H1 (cell line): ENCODE data around the gene TAF4. TPM values are rescaled to one million over a fixed set of nuclear protein-coding genes. Genes with fewer than 3 reads are reported as not detected.

ENCODE experiments used
- CTCF ChIA-PET: fragments of 300-600 bp; sonication (Branson Sonifier 250); formaldehyde crosslinking; loops from one replicate; lab custom pipeline; 2021; ENCODE audit not compliant: partially characterized antibody; lab: Charles Lee
- POLR2A ChIA-PET: fragments of 300-600 bp; sonication (Branson Sonifier 250); formaldehyde crosslinking; loops from one replicate; lab custom pipeline; 2021; ENCODE audit warnings: inconsistent platforms; ENCODE audit not compliant: partially characterized antibody; lab: Charles Lee
- DNase-seq, 2 experiments: peaks; one replicate each; pipeline versions ENCODE4 v3.0.0 to v3.0.0-alpha.2; 2010 to 2022; ENCODE audit warnings: low spot score in 2 of 2, low read depth in 1 of 2, mixed read lengths in 1 of 2
- FAIRE-seq: peaks from 2 replicates; lab custom pipeline; 2011; peaks lifted over from hg19 to GRCh38; lab: Jason Lieb, UNC
- H2AFZ ChIP-seq: 2 replicates; pipeline ENCODE4 v1.8.1; 2012; ENCODE audit warnings: low read length, inconsistent platforms
- H2AK5ac ChIP-seq: 2 replicates; pipeline ENCODE4 v1.6.1; 2013; ENCODE audit warnings: low read depth, low read length
- H2BK120ac ChIP-seq: replicated peaks from 2 replicates; pipeline ENCODE3; 2013; ENCODE audit warnings: low read depth, low read length, inconsistent platforms
- H2BK12ac ChIP-seq: 2 replicates; pipeline ENCODE4 v1.6.1; 2013; ENCODE audit warnings: low read depth, low read length
- H2BK15ac ChIP-seq: 2 replicates; pipeline ENCODE4 v1.6.1; 2013; ENCODE audit warnings: low read length
- H2BK20ac ChIP-seq: 2 replicates; pipeline ENCODE4 v1.6.1; 2013; ENCODE audit warnings: low read length
- H2BK5ac ChIP-seq: 2 replicates; pipeline ENCODE4 v1.6.1; 2013; ENCODE audit warnings: low read depth, low read length
- H3K14ac ChIP-seq: 2 replicates; pipeline ENCODE4 v1.6.1; 2013; ENCODE audit warnings: inconsistent platforms; ENCODE audit not compliant: insufficient read length
- H3K18ac ChIP-seq: 2 replicates; pipeline ENCODE4 v1.6.1; 2013; ENCODE audit warnings: low read length; ENCODE audit errors: extremely low read depth
- H3K23ac ChIP-seq: 2 replicates; pipeline ENCODE4 v1.6.1; 2013; ENCODE audit warnings: inconsistent platforms; ENCODE audit not compliant: insufficient read length
- H3K23me2 ChIP-seq: 2 replicates; pipeline ENCODE4 v1.6.1; 2013; ENCODE audit warnings: low read depth, low read length
- H3K27ac ChIP-seq: 2 replicates; pipeline ENCODE4 v1.6.1; 2011; ENCODE audit warnings: low read depth, low read length, inconsistent platforms
- H3K27me3 ChIP-seq, 4 experiments: replicated peaks in 1 of 4; 1 replicate in 1 of 4; 2 replicates in 3 of 4; pipeline versions ENCODE4 v1.6.1 to v1.8.1; 2011 to 2013; ENCODE audit warnings: low read length in 3 of 4, mild to moderate bottlenecking in 3 of 4, inconsistent platforms in 2 of 4, mixed read lengths in 2 of 4, moderate library complexity in 1 of 4; ENCODE audit not compliant: control insufficient read depth in 3 of 4, insufficient read depth in 3 of 4; ENCODE audit errors: extremely low read depth in 1 of 4
- H3K36me3 ChIP-seq, 4 experiments: 2 replicates each; pipeline versions ENCODE4 v1.6.1 to v1.8.1; 2011 to 2013; ENCODE audit warnings: mild to moderate bottlenecking in 4 of 4, low read length in 3 of 4, moderate library complexity in 2 of 4, control low read depth in 1 of 4, inconsistent platforms in 1 of 4; ENCODE audit not compliant: insufficient read depth in 4 of 4, control insufficient read depth in 2 of 4
- H3K4ac ChIP-seq: replicated peaks from 2 replicates; pipeline ENCODE3; 2013; ENCODE audit warnings: low read length, low read depth, mixed read lengths, inconsistent platforms; ENCODE audit not compliant: insufficient read length
- H3K4me1 ChIP-seq, 4 experiments: replicated peaks in 1 of 4; 1 replicate in 1 of 4; 2 replicates in 3 of 4; pipeline versions ENCODE4 v1.6.1 to v1.8.1; 2011 to 2013; ENCODE audit warnings: low read length in 3 of 4, inconsistent platforms in 2 of 4, mixed read lengths in 1 of 4; ENCODE audit not compliant: insufficient read depth in 4 of 4, control insufficient read depth in 3 of 4
- H3K4me2 ChIP-seq, 2 experiments: 2 replicates each; pipeline versions ENCODE4 v1.6.1 to v1.8.1; 2011 to 2013; ENCODE audit warnings: low read depth in 2 of 2, low read length in 2 of 2, control low read depth in 1 of 2, inconsistent platforms in 1 of 2, mild to moderate bottlenecking in 1 of 2; ENCODE audit not compliant: insufficient read depth in 1 of 2
- H3K4me3 ChIP-seq, 4 experiments: fragments of 200-600, 300-600 bp in 1 of 4; sonication (generic), shearing (Covaris generic), sonication (Bioruptor Twin) in 1 of 4; 2 replicates each; pipeline versions ENCODE4 v1.5.1 to v1.8.1; 2011 to 2016; ENCODE audit warnings: low read length in 4 of 4, low read depth in 3 of 4, control low read depth in 2 of 4, inconsistent platforms in 2 of 4, mild to moderate bottlenecking in 2 of 4, mixed read lengths in 1 of 4, moderate library complexity in 1 of 4; ENCODE audit not compliant: insufficient read depth in 2 of 4; ENCODE audit errors: extremely low read depth in 1 of 4
- H3K56ac ChIP-seq: replicated peaks from 2 replicates; pipeline ENCODE3; 2013; ENCODE audit warnings: low read depth, mild to moderate bottlenecking, mixed read lengths, low read length, inconsistent platforms; ENCODE audit not compliant: insufficient read length
- H3K79me1 ChIP-seq: 2 replicates; pipeline ENCODE4 v1.6.1; 2013; ENCODE audit warnings: low read depth, low read length, control low read depth
- H3K79me2 ChIP-seq, 2 experiments: 2 replicates each; pipeline versions ENCODE4 v1.6.1 to v1.8.1; 2012 to 2013; ENCODE audit warnings: low read length in 2 of 2, mild to moderate bottlenecking in 2 of 2, inconsistent platforms in 1 of 2; ENCODE audit not compliant: insufficient read depth in 2 of 2, control insufficient read depth in 1 of 2
- H3K9ac ChIP-seq, 4 experiments: replicated peaks in 1 of 4; 1 replicate in 1 of 4; 2 replicates in 3 of 4; pipeline versions ENCODE4 v1.6.1 to v1.8.1; 2011 to 2013; ENCODE audit warnings: low read depth in 3 of 4, low read length in 3 of 4, control low read depth in 2 of 4, mild to moderate bottlenecking in 2 of 4, moderate library complexity in 2 of 4, inconsistent platforms in 1 of 4; ENCODE audit errors: extremely low read depth in 1 of 4
- H3K9me3 ChIP-seq, 2 experiments: 2 replicates each; pipeline versions ENCODE4 v1.6.1 to v1.8.1; 2012 to 2013; ENCODE audit warnings: mild to moderate bottlenecking in 2 of 2, moderate library complexity in 2 of 2, control low read depth in 1 of 2, inconsistent platforms in 1 of 2, low read depth in 1 of 2, low read length in 1 of 2, mixed read lengths in 1 of 2; ENCODE audit not compliant: insufficient read depth in 2 of 2
- H4K20me1 ChIP-seq, 2 experiments: replicated peaks in 1 of 2; 2 replicates each; pipeline versions ENCODE3 to v1.8.1; 2011 to 2013; ENCODE audit warnings: inconsistent platforms in 2 of 2, low read length in 2 of 2, mild to moderate bottlenecking in 1 of 2; ENCODE audit not compliant: insufficient read depth in 2 of 2, control insufficient read depth in 1 of 2
- H4K5ac ChIP-seq: 2 replicates; pipeline ENCODE4 v1.6.1; 2013; ENCODE audit warnings: low read length, low read depth, mixed read lengths, inconsistent platforms; ENCODE audit not compliant: insufficient read length
- H4K8ac ChIP-seq: 2 replicates; pipeline ENCODE4 v1.8.0; 2013; ENCODE audit warnings: mild to moderate bottlenecking, moderate library complexity, low read length, inconsistent platforms; ENCODE audit not compliant: insufficient read depth; ENCODE audit errors: extremely low read depth
- H4K91ac ChIP-seq: replicated peaks from 2 replicates; pipeline ENCODE3; 2013; ENCODE audit warnings: low read length, mixed read lengths, inconsistent platforms; ENCODE audit not compliant: insufficient read length
- BRCA1 ChIP-seq: IDR thresholded peaks from 2 replicates; pipeline ENCODE4 v1.6.1; 2012; ENCODE audit warnings: low read depth, low read length, improper control_type of control experiment
- CBX8 ChIP-seq: fragments of 300-800, 300-1000 bp; sonication (generic); IDR thresholded peaks from 2 replicates; pipeline ENCODE4 v1.7.1; 2016; ENCODE audit warnings: low read depth, low read length, borderline replicate concordance
- CHD1 ChIP-seq: IDR thresholded peaks from 2 replicates; pipeline ENCODE4 v1.6.1; 2012; ENCODE audit warnings: low read depth, low read length, improper control_type of control experiment
- EGR1 ChIP-seq: IDR thresholded peaks from 2 replicates; pipeline ENCODE4 v1.6.1; 2011; ENCODE audit warnings: low read depth, low read length, borderline replicate concordance
- GABPA ChIP-seq: IDR thresholded peaks from 2 replicates; pipeline ENCODE4 v1.6.1; 2011; ENCODE audit warnings: mild to moderate bottlenecking, low read length, moderate library complexity, borderline replicate concordance; ENCODE audit not compliant: insufficient read depth
- HDAC2 ChIP-seq, 2 experiments: fragments of 300-600 bp in 1 of 2; sonication (generic) in 1 of 2; IDR thresholded peaks; 2 replicates each; pipeline ENCODE4 v1.6.1; 2011 to 2012; ENCODE audit warnings: low read depth in 2 of 2, low read length in 2 of 2, mild to moderate bottlenecking in 2 of 2, moderate library complexity in 2 of 2, borderline replicate concordance in 1 of 2, inconsistent platforms in 1 of 2
- KDM4A ChIP-seq: IDR thresholded peaks from one replicate; pipeline ENCODE4 v1.7.1; 2012; ENCODE audit warnings: low read depth, mild to moderate bottlenecking, moderate library complexity, low read length, inconsistent platforms; ENCODE audit not compliant: severe bottlenecking
- KDM5A ChIP-seq: fragments of 200-600 bp; IDR thresholded peaks from 2 replicates; pipeline ENCODE4 v1.7.1; 2012; ENCODE audit warnings: mild to moderate bottlenecking, low read length, inconsistent platforms, mixed read lengths
- TAF1 ChIP-seq: IDR thresholded peaks from 2 replicates; pipeline ENCODE4 v1.6.1; 2011; ENCODE audit warnings: mild to moderate bottlenecking, low read depth, low read length
- TEAD4 ChIP-seq: IDR thresholded peaks from 2 replicates; pipeline ENCODE4 v1.6.1; 2012; ENCODE audit warnings: low read depth, low read length, inconsistent platforms, mixed read lengths
- WGBS, 2 experiments: shearing (Covaris generic) in 1 of 2; methylation state at CpG; one replicate each; pipeline versions ENCODE4 v1.1.6 to v1.1.7; 2013 to 2015; ENCODE audit warnings: low lambda C conversion rate in 2 of 2, mixed read lengths in 2 of 2, inconsistent platforms in 1 of 2, low coverage in 1 of 2, missing lambda C conversion rate in 1 of 2; ENCODE audit not compliant: insufficient replicate concordance in 2 of 2, insufficient coverage in 1 of 2, insufficient read length in 1 of 2; ENCODE audit errors: extremely low coverage in 1 of 2, missing lambda C conversion rate in 1 of 2; 5-methylcytosine and 5-hydroxymethylcytosine counted together
- polyA plus RNA-seq, 7 experiments: library from polyadenylated mRNA; depleted of rRNA in 3 of 7; stranded (reverse) in 5 of 7; unstranded in 2 of 7; fragments of >200 nt in 5 of 7; fragments of 200-250 nt in 2 of 7; gene quantifications; 1 replicate in 5 of 7; 2 replicates in 1 of 7; 4 replicates in 1 of 7; pipeline versions ENCODE4 v1.2.1 to v1.2.3, GENCODE V29; 2011 to 2013; ENCODE audit warnings: missing spikeins in 2 of 7, mixed read lengths in 2 of 7
- total RNA-seq: library from RNA; stranded (reverse); fragmentation: NEBNext Ultra II Directional; extraction: Animal tissue kit (Norgen Biotek cat#: 25700); gene quantifications from 2 replicates; pipeline ENCODE4 v1.2.1, GENCODE V29; 2021
- TF ChIP-seq, protein P1 (sequence below): IDR thresholded peaks from 2 replicates; pipeline ENCODE4 v1.6.1; 2012; ENCODE audit warnings: inconsistent platforms

The TAF4 gene
- total and polyA plus RNA-seq, 2 of the 8 experiments (the other 6 are each of a cell fraction or from before 2014, with no cell fraction given): 16.0 to 30.1 TPM

- H4K5ac ChIP-seq: no peak overlapping the region
- H2AK5ac ChIP-seq: no peak overlapping the region
- H4K20me1 ChIP-seq: peaks cover 17 to 32% of the 10 kb centered on the region in 2 experiments
- H2BK15ac ChIP-seq: no peak overlapping the region
- FAIRE-seq: no peak
- H3K4me2 ChIP-seq: no peak overlapping the region
- no peak overlapping the region for H2BK12ac ChIP-seq
- H3K9ac ChIP-seq: no peak overlapping the region; a peak in 1 of 7 replicates
- H2BK120ac ChIP-seq: no peak overlapping the region
- no peak overlapping the region for H3K27ac ChIP-seq
- ChIA-PET POLR2A (interaction anchor here (1.0 to 2.0 kb wide), 4 partner anchors 10 to 111 kb away, joined by 4 to 8 read pairs (median 6); no protein-coding TSS in a partner anchor), CTCF (interaction anchor here (1.3 to 1.6 kb wide), 4 partner anchors 14 to 112 kb away, joined by 3 to 5 read pairs (median 4); no protein-coding TSS in a partner anchor)
- no peak overlapping the region for H4K91ac ChIP-seq
- no peak overlapping the region for H2BK5ac ChIP-seq
- no peak overlapping the region for H3K14ac ChIP-seq
- H3K36me3 ChIP-seq: no peaks in the 10 kb centered on the region
- no peak for DNase-seq
- no peak overlapping the region for H2BK20ac ChIP-seq
- 87% methylated on average over 8 of the region's 8 CpGs; no CpG with 5 or more reads in 1 of the 2 experiments for WGBS, 2 experiments
- H3K23ac ChIP-seq: no peak overlapping the region
- H3K27me3 ChIP-seq: no peaks in the 10 kb centered on the region
- no peak overlapping the region for H2AFZ ChIP-seq
- H3K18ac ChIP-seq: no peak overlapping the region
- H3K23me2 ChIP-seq: no peaks in the 10 kb centered on the region
- no peaks in the 10 kb centered on the region for H3K9me3 ChIP-seq
- peaks cover 38 to 96% of the 10 kb centered on the region in 2 experiments for H3K79me2 ChIP-seq
- peaks cover 2 to 22% (median 12%) of the 10 kb centered on the region in 4 experiments for H3K4me1 ChIP-seq
- no peak overlapping the region for H3K56ac ChIP-seq
- no peak overlapping the region for H3K4ac ChIP-seq
- H3K79me1 ChIP-seq: peaks cover 51% of the 10 kb centered on the region
- H3K4me3 ChIP-seq: no peak overlapping the region
- no peak overlapping the region for H4K8ac ChIP-seq
- TF ChIP-seq, protein P1, sequence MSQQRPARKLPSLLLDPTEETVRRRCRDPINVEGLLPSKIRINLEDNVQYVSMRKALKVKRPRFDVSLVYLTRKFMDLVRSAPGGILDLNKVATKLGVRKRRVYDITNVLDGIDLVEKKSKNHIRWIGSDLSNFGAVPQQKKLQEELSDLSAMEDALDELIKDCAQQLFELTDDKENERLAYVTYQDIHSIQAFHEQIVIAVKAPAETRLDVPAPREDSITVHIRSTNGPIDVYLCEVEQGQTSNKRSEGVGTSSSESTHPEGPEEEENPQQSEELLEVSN: no peak
- TF ChIP-seq CBX8 (no peak), HDAC2 (IDR thresholded peaks at IDR 0.05; ENCODE audit: borderline replicate concordance in 1 of 2, low read depth in 2 of 2, low read length in 2 of 2) (no peak), EGR1 (no peak), KDM5A (no peak), TAF1 (no peak), BRCA1 (no peak), CHD1 (no peak), GABPA (no peak), KDM4A (no peak), TEAD4 (no peak)
- TF ChIP-seq, all 59 proteins: peak for 0
Observed at GRCh38 chr20:62025394-62025793, 40.3 kb downstream of the TAF4 start.
